GM19452 (cell line): ENCODE data around the gene GNG12.
A peak's percentile ranks its signal among the peaks of the same experiment; 100 is the strongest.

Experiments
- ATAC-seq: cut with Tn5 transposase; IDR thresholded peaks from one replicate; pipeline ENCODE4 v1.9.1; 2021; ENCODE audit not compliant: unreplicated experiment

The GNG12 gene

GRCh38 chr1:67711158-67711854 is 122.0 kb downstream of the GNG12 start:
- peak; percentile 28 for ATAC-seq

- no peak for ATAC-seq
Observed at GRCh38 chr1:67710417-67710816, 122.8 kb downstream of the GNG12 start.

- no peak for ATAC-seq
Observed at GRCh38 chr1:67708606-67709005, 124.7 kb downstream of the GNG12 start.

- no peak for ATAC-seq
Observed at GRCh38 chr1:67705735-67706453, 127.4 kb downstream of the GNG12 start.

GRCh38 chr1:67704351-67704750 is 128.9 kb downstream of the GNG12 start:
- ATAC-seq = no peak

- ATAC-seq = no peak
Observed at GRCh38 chr1:67701876-67702275, 131.4 kb downstream of the GNG12 start.

GRCh38 chr1:67700692-67701410 is 132.4 kb downstream of the GNG12 start:
- ATAC-seq = no peak

- no peak for ATAC-seq
Observed at GRCh38 chr1:67700220-67700619, 133.0 kb downstream of the GNG12 start.

- no peak for ATAC-seq
Observed at GRCh38 chr1:67696708-67697107, 136.6 kb downstream of the GNG12 start.

- no peak for ATAC-seq
Observed at GRCh38 chr1:67695963-67696362, 137.3 kb downstream of the GNG12 start.

- no peak for ATAC-seq
Observed at GRCh38 chr1:67691712-67692111, 141.6 kb downstream of the GNG12 start.

GRCh38 chr1:67690411-67690810 is 142.9 kb downstream of the GNG12 start:
- ATAC-seq = no peak

- no peak for ATAC-seq
Observed at GRCh38 chr1:67690018-67690363, 143.3 kb downstream of the GNG12 start.

- no peak for ATAC-seq
Observed at GRCh38 chr1:67689267-67690017, 143.8 kb downstream of the GNG12 start.

GRCh38 chr1:67688526-67689219 is 144.6 kb downstream of the GNG12 start:
- no peak for ATAC-seq

- no peak for ATAC-seq
Observed at GRCh38 chr1:67687649-67688048, 145.6 kb downstream of the GNG12 start.

- ATAC-seq = no peak
Observed at GRCh38 chr1:67687198-67687545, 146.1 kb downstream of the GNG12 start.

GRCh38 chr1:67686267-67687197 is 146.7 kb downstream of the GNG12 start:
- ATAC-seq = peak; percentile 28

- peak; percentile 15 for ATAC-seq
Observed at GRCh38 chr1:67685558-67686266, 147.6 kb downstream of the GNG12 start.
